ENCODE results near the gene TMED8. TPM values are rescaled to one million over a fixed set of nuclear protein-coding genes. Genes with fewer than 3 reads are reported as not detected.

The TMED8 gene
- total RNA-seq, 1 experiment from 2014 or later, result 21.2 TPM

- intact Hi-C loops (cut with micrococcal nuclease), result no loop called here
- Histone ChIP-seq H3K4me2 (ENCODE audit: low read length) (no peak overlapping the region), H4K20me1 (ENCODE audit: insufficient read depth) (no peaks in the 10 kb centered on the region), H3K9me3 (ENCODE audit: control insufficient read depth in 1 of 2, insufficient read depth in 1 of 2, low read depth in 1 of 2, low read length in 2 of 2) (no peaks in the 10 kb centered on the region), H3K36me3 (ENCODE audit: control insufficient read depth in 1 of 2, insufficient read depth in 2 of 2, low read length in 2 of 2) (no peaks in the 10 kb centered on the region), H3K9ac (ENCODE audit: low read length) (no peak overlapping the region), H3K27ac (ENCODE audit: low read depth, low read length) (no peak overlapping the region), H2AFZ (ENCODE audit: low read depth, low read length, poor library complexity, severe bottlenecking) (no peak overlapping the region), H3K27me3 (ENCODE audit: insufficient read depth, low read length) (no peaks in the 10 kb centered on the region), H3K9me2 (ENCODE audit: insufficient read depth) (no peaks in the 10 kb centered on the region), H3K4me3 (replicated peaks in 1 of 2; ENCODE audit: low read depth in 1 of 2, low read length in 2 of 2) (no peak overlapping the region), H3K79me2 (ENCODE audit: insufficient read depth, low read length) (no peaks in the 10 kb centered on the region), H3K4me1 (ENCODE audit: control insufficient read depth in 1 of 2, insufficient read depth in 2 of 2, low read length in 2 of 2) (no peaks in the 10 kb centered on the region)
- ChIA-PET CTCF (no interaction called here), RAD21 (ENCODE audit: low non-redundant PET in 1 of 2, low total read pairs in 2 of 2, uncharacterized antibody in 2 of 2, unreplicated experiment in 2 of 2) (no interaction called here), POLR2A (no interaction called here)
- ATAC-seq (no peak), DNase-seq (ENCODE audit: low read depth, low spot score) (no peak)
- BruUV-seq (replicated peaks), result no TSS peak
- no peak for TF ChIP-seq POLR2A (IDR thresholded peaks at IDR 0.05; ENCODE audit: borderline replicate concordance, extremely low read depth, insufficient read depth, insufficient read length)
- no peak for TF ChIP-seq YY1 (IDR thresholded peaks at IDR 0.05; ENCODE audit: extremely low read depth, insufficient replicate concordance, low read depth, low read length)
- TF ChIP-seq CEBPB (IDR thresholded peaks at IDR 0.05; ENCODE audit: low read depth), result no peak
- TF ChIP-seq EGR1 (IDR thresholded peaks at IDR 0.05; ENCODE audit: low read depth), result no peak
- no peak for TF ChIP-seq SP1 (IDR thresholded peaks at IDR 0.05; ENCODE audit: low read depth)
- TF ChIP-seq ELF1 (IDR thresholded peaks at IDR 0.05; ENCODE audit: borderline replicate concordance, low read depth), result no peak
- TF ChIP-seq EZH2 (IDR thresholded peaks at IDR 0.05), result no peak
- no peak for TF ChIP-seq RAD21 (IDR thresholded peaks at IDR 0.05; ENCODE audit: low read depth)
- TF ChIP-seq MAX (IDR thresholded peaks at IDR 0.05), result no peak
- TF ChIP-seq EZH2phosphoT487 (IDR thresholded peaks at IDR 0.05; ENCODE audit: borderline replicate concordance), result no peak
- TF ChIP-seq ATF3 (IDR thresholded peaks at IDR 0.05), result no peak
- TF ChIP-seq POLR2AphosphoS5 (IDR thresholded peaks at IDR 0.05; ENCODE audit: low read depth, low read length), result no peak
- no peak for TF ChIP-seq CBX3 (IDR thresholded peaks at IDR 0.05; ENCODE audit: low read depth)
- no peak for TF ChIP-seq ZNF274 (IDR thresholded peaks at IDR 0.05; ENCODE audit: low read depth, low read length)
- TF ChIP-seq REST (IDR thresholded peaks at IDR 0.05; ENCODE audit: low read depth), result no peak
- TF ChIP-seq FOSL1 (IDR thresholded peaks at IDR 0.05; ENCODE audit: low read depth), result no peak
- no peak for TF ChIP-seq SRF (IDR thresholded peaks at IDR 0.05; ENCODE audit: low read depth)
Measured at GRCh38 chr14:77403768-77404167, 26.9 kb upstream of the TMED8 start.

Data from HCT116 (cell line).